OCI-LY7 (cell line): Measurements from ENCODE around the gene LSS. TPM values are rescaled to one million over a fixed set of nuclear protein-coding genes. Genes with fewer than 3 reads are reported as not detected.

ENCODE experiments used
- BruUV-seq: library from RNA; stranded (reverse); fragments of 400-500 nt; replicated peaks from 2 replicates; lab custom pipeline; 2021; lab: Mats Ljungman, UMichigan
- CTCF ChIA-PET: fragments of 300-600 bp; sonication (Branson Sonifier 250); formaldehyde crosslinking; loops from one replicate; lab custom pipeline; 2022; ENCODE audit warnings: antibody characterized with exemption; ENCODE audit not compliant: unreplicated experiment; lab: Charles Lee
- POLR2A ChIA-PET: fragments of 300-600 bp; sonication (Branson Sonifier 250); formaldehyde crosslinking; loops from one replicate; lab custom pipeline; 2022; ENCODE audit warnings: antibody characterized with exemption; lab: Charles Lee
- DNase-seq: peaks from one replicate; pipeline ENCODE4 v3.0.0-alpha.2; 2015; ENCODE audit warnings: low spot score
- H2AFZ ChIP-seq: fragments of 200-600 bp; sonication (generic), shearing (Covaris generic); 2 replicates; pipeline ENCODE4 v1.6.1; 2014; ENCODE audit warnings: mild to moderate bottlenecking, antibody characterized with exemption, low read length, moderate library complexity
- H3K27ac ChIP-seq: fragments of 200-600 bp; sonication (generic); 2 replicates; pipeline ENCODE4 v1.5.1; 2014; ENCODE audit warnings: mixed run types, low read depth, mild to moderate bottlenecking, moderate library complexity, low read length, inconsistent platforms; ENCODE audit not compliant: poor library complexity, severe bottlenecking
- H3K36me3 ChIP-seq: fragments of 200-600 bp; sonication (generic); 2 replicates; pipeline ENCODE4 v1.6.1; 2014; ENCODE audit warnings: mild to moderate bottlenecking, antibody characterized with exemption, low read length, moderate library complexity, mixed read lengths; ENCODE audit not compliant: insufficient read depth
- H3K4me1 ChIP-seq: fragments of 200-600 bp; sonication (generic); 2 replicates; pipeline ENCODE4 v1.5.1; 2014; ENCODE audit warnings: mild to moderate bottlenecking, low read length; ENCODE audit not compliant: insufficient read depth, poor library complexity, severe bottlenecking
- H3K4me2 ChIP-seq: fragments of 200-600 bp; sonication (generic); 2 replicates; pipeline ENCODE4 v1.6.1; 2014; ENCODE audit warnings: mild to moderate bottlenecking, low read length
- H3K4me3 ChIP-seq: fragments of 200-600 bp; sonication (generic); 2 replicates; pipeline ENCODE4 v1.5.1; 2014; ENCODE audit warnings: mild to moderate bottlenecking, low read depth, low read length; ENCODE audit not compliant: poor library complexity, severe bottlenecking
- H3K79me2 ChIP-seq: fragments of 200-600 bp; sonication (generic); 2 replicates; pipeline ENCODE4 v1.6.1; 2016; ENCODE audit warnings: low read depth, mild to moderate bottlenecking, low read length, moderate library complexity, mixed read lengths; ENCODE audit not compliant: insufficient read depth
- H3K9me2 ChIP-seq: fragments of 200-600 bp; sonication (generic); 2 replicates; pipeline ENCODE4 v1.6.1; 2016; ENCODE audit warnings: mild to moderate bottlenecking, low read length, mixed read lengths; ENCODE audit not compliant: insufficient read depth
- H3K9me3 ChIP-seq: fragments of 200-600 bp; sonication (generic); 2 replicates; pipeline ENCODE4 v1.6.1; 2014; ENCODE audit warnings: mild to moderate bottlenecking, mixed run types, low read length, mixed read lengths
- H4K20me1 ChIP-seq: fragments of 200-600 bp; sonication (generic); 2 replicates; pipeline ENCODE4 v1.6.1; 2014; ENCODE audit warnings: mild to moderate bottlenecking, antibody characterized with exemption, low read length, moderate library complexity, mixed read lengths; ENCODE audit not compliant: insufficient read depth
- EZH2phosphoT487 ChIP-seq: fragments of 200-600 bp; sonication (generic); IDR thresholded peaks from 2 replicates; pipeline ENCODE4 v1.6.1; 2018; ENCODE audit warnings: low read depth, borderline replicate concordance, mild to moderate bottlenecking, mixed run types, antibody characterized with exemption, low read length, moderate library complexity, mixed read lengths
- intact Hi-C: fragments of 100-400 bp; cut with micrococcal nuclease; formaldehyde crosslinking; loops from one replicate; pipeline ENCODE4 v1.10.0; 2022; ENCODE audit not compliant: unreplicated experiment
- total RNA-seq, 2 experiments: library from RNA; depleted of rRNA in 1 of 2; stranded (reverse); fragments of >200 nt in 1 of 2; shearing (Covaris generic) in 1 of 2; gene quantifications; 2 replicates each; pipeline ENCODE4 v1.2.3, GENCODE V29; 2014 to 2022
- TF ChIP-seq, protein P1 (sequence below): fragments of 200-600 bp; sonication (generic); conservative IDR thresholded peaks from 2 replicates; pipeline ENCODE4 v1.5.1; 2014; ENCODE audit warnings: mild to moderate bottlenecking, antibody characterized with exemption, low read length, moderate library complexity, mixed read lengths

Gene LSS
- total RNA-seq, 2 experiments from 2014 or later: 45.4 to 137 TPM

DNA sequence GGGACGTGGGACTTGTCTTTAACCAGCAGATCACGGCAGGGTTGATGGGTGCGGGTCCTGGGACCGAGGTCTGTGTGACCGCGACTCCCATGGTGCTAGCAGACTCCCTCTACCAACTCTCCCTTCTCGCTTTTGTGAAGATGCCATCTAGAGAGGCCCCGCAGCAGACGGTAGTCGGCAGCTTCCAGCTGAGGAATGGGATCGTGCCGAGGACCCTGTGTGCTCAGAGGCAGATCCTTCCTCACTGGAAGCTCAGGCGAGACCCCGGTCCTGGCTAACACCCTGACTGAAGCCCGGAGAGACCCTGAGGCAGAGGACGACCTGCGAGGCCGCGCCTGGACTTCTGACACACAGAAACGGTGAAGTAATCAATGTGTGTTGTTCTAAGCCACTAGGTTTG lies 31.8 kb downstream of the LSS start:
- no peak for TF ChIP-seq EZH2phosphoT487
- TF ChIP-seq, protein P1, sequence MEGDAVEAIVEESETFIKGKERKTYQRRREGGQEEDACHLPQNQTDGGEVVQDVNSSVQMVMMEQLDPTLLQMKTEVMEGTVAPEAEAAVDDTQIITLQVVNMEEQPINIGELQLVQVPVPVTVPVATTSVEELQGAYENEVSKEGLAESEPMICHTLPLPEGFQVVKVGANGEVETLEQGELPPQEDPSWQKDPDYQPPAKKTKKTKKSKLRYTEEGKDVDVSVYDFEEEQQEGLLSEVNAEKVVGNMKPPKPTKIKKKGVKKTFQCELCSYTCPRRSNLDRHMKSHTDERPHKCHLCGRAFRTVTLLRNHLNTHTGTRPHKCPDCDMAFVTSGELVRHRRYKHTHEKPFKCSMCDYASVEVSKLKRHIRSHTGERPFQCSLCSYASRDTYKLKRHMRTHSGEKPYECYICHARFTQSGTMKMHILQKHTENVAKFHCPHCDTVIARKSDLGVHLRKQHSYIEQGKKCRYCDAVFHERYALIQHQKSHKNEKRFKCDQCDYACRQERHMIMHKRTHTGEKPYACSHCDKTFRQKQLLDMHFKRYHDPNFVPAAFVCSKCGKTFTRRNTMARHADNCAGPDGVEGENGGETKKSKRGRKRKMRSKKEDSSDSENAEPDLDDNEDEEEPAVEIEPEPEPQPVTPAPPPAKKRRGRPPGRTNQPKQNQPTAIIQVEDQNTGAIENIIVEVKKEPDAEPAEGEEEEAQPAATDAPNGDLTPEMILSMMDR: no peak
- intact Hi-C loops: no loop called here
- H3K79me2 ChIP-seq: no peaks in the 10 kb centered on the region
- no peaks in the 10 kb centered on the region for H3K4me1 ChIP-seq
- H3K9me2 ChIP-seq: no peaks in the 10 kb centered on the region
- no TSS peak for BruUV-seq
- ChIA-PET POLR2A (no interaction called here), CTCF (no interaction called here)
- no peak overlapping the region for H2AFZ ChIP-seq
- DNase-seq: no peak
- no peak overlapping the region for H3K4me3 ChIP-seq
- H4K20me1 ChIP-seq: no peaks in the 10 kb centered on the region
- H3K4me2 ChIP-seq: no peak overlapping the region
- peaks cover 72% of the 10 kb centered on the region for H3K36me3 ChIP-seq
- no peak overlapping the region for H3K27ac ChIP-seq
- H3K9me3 ChIP-seq: no peaks in the 10 kb centered on the region

DNA sequence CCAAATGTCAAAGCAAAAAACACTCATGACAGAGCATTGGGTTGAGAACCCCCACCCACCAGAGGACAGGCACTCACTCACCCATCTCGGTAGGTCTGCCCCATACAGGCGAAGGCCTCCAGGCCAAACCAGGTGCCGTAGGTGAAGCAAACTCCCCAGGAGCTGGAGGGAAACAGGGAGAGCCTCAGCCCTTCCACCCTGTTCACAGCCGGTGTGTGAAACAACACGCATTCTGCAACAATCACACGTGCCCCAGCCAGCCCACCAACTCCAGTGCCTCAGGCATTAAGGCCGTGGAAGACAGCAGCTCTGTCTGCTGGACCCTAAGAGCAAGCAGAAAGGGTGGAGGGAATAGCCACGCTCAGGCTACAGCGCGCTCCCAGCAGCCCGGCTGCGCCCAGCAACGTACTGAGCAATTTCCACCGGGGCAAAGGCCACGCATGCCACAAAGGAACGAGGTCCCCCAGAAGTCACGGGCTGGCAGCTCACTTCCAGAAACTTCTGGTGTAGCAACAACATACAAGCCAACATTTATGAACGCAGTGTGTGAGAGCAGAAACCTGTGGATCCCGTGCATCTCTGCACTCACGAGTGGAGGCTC lies 32.9 kb downstream of the LSS start:
- H4K20me1 ChIP-seq: no peaks in the 10 kb centered on the region
- POLR2A ChIA-PET: no interaction called here
- H3K4me3 ChIP-seq: no peak overlapping the region
- BruUV-seq: no TSS peak
- H3K36me3 ChIP-seq: peaks cover 72% of the 10 kb centered on the region
- intact Hi-C loops: no loop called here
- no peak for DNase-seq
- no peaks in the 10 kb centered on the region for H3K79me2 ChIP-seq
- TF ChIP-seq, protein P1: no peak
- TF ChIP-seq EZH2phosphoT487: no peak
- CTCF ChIA-PET: no interaction called here
- H2AFZ ChIP-seq: no peak overlapping the region
- no peaks in the 10 kb centered on the region for H3K9me3 ChIP-seq
- no peak overlapping the region for H3K4me2 ChIP-seq
- no peaks in the 10 kb centered on the region for H3K4me1 ChIP-seq
- no peaks in the 10 kb centered on the region for H3K9me2 ChIP-seq
- no peak overlapping the region for H3K27ac ChIP-seq
